ENCODE data around the gene ARMC2.
"Not testable (repeated sequence)": the region's sequence is repeated elsewhere in the genome, so short reads cannot be mapped to it uniquely, and the experiment has no call there.

Gene ARMC2

GRCh38 chr6:108952776-108953486 is 104.7 kb downstream of the ARMC2 start:
- DNase-seq (ENCODE audit: low read depth in 3 of 3) = no peak

GRCh38 chr6:108953681-108954080 is 105.5 kb downstream of the ARMC2 start:
- DNase-seq (ENCODE audit: low read depth in 3 of 3) = no peak

- no peak for DNase-seq (ENCODE audit: low read depth in 3 of 3)
Measured at GRCh38 chr6:108955329-108955949, 107.2 kb downstream of the ARMC2 start.

GRCh38 chr6:108957221-108957620 is 109.0 kb downstream of the ARMC2 start:
- no peak for DNase-seq (ENCODE audit: low read depth in 3 of 3)

- no peak for DNase-seq (ENCODE audit: low read depth in 3 of 3)
Measured at GRCh38 chr6:108958900-108959770, 110.9 kb downstream of the ARMC2 start.

GRCh38 chr6:108959972-108960582 is 111.9 kb downstream of the ARMC2 start:
- no peak for DNase-seq (ENCODE audit: low read depth in 3 of 3)

- DNase-seq (ENCODE audit: low read depth in 3 of 3) = no peak
Measured at GRCh38 chr6:108960601-108961000, 112.4 kb downstream of the ARMC2 start.

- DNase-seq (ENCODE audit: low read depth in 3 of 3) = no peak
Measured at GRCh38 chr6:108961077-108961476, 112.9 kb downstream of the ARMC2 start.

- DNase-seq (ENCODE audit: low read depth in 3 of 3) = no peak
Measured at GRCh38 chr6:108961985-108962384, 113.8 kb downstream of the ARMC2 start.

GRCh38 chr6:108966251-108966650 is 118.0 kb downstream of the ARMC2 start:
- DNase-seq (ENCODE audit: low read depth in 3 of 3) = no peak

- no peak for DNase-seq (ENCODE audit: low read depth in 3 of 3)
Measured at GRCh38 chr6:108966855-108967755, 118.9 kb downstream of the ARMC2 start.

GRCh38 chr6:108968325-108969316 is 120.4 kb downstream of the ARMC2 start:
- DNase-seq (ENCODE audit: low read depth in 3 of 3) = no peak

GRCh38 chr6:108969776-108970175 is 121.6 kb downstream of the ARMC2 start:
- DNase-seq (ENCODE audit: low read depth in 3 of 3) = no peak

GRCh38 chr6:108974201-108974600 is 126.0 kb downstream of the ARMC2 start:
- DNase-seq (ENCODE audit: low read depth in 3 of 3) = no peak

GRCh38 chr6:108978638-108979037 is 130.4 kb downstream of the ARMC2 start:
- DNase-seq (ENCODE audit: low read depth in 3 of 3) = not testable (repeated sequence)

GRCh38 chr6:108982154-108983113 is 134.2 kb downstream of the ARMC2 start:
- DNase-seq (ENCODE audit: low read depth in 3 of 3) = no peak

- DNase-seq (ENCODE audit: low read depth in 3 of 3) = no peak
Measured at GRCh38 chr6:108983151-108983550, 134.9 kb downstream of the ARMC2 start.

GRCh38 chr6:108985301-108985700 is 137.1 kb downstream of the ARMC2 start:
- DNase-seq (ENCODE audit: low read depth in 3 of 3) = no peak

- DNase-seq (ENCODE audit: low read depth in 3 of 3) = no peak
Measured at GRCh38 chr6:108987156-108987555, 138.9 kb downstream of the ARMC2 start.

Measured in stimulated activated CD4-positive, alpha-beta T cell treated with anti-CD3 and anti-CD28 coated beads, TNF-alpha, amount 100 ng/mL, for 48 hours (primary cell).